NCI-H2196 treated with DMSO at 0.1 percent for 48 hours (cell line): ENCODE results near the gene CACNA1C.

Experiments used
- DNase-seq: peaks from one replicate; lab custom pipeline; 2025; ENCODE audit not compliant: unreplicated experiment; lab: John Stamatoyannopoulos, UW

The CACNA1C gene

GRCh38 chr12:2535583-2536204 is 482.9 kb downstream of the CACNA1C start:
- DNase-seq = no peak

GRCh38 chr12:2536724-2537123 is 483.9 kb downstream of the CACNA1C start:
- DNase-seq = no peak

GRCh38 chr12:2537868-2538541 is 485.2 kb downstream of the CACNA1C start:
- no peak for DNase-seq

- no peak for DNase-seq
These were observed 487.2 kb downstream of the CACNA1C start for GRCh38 chr12:2539938-2540337.

GRCh38 chr12:2540535-2540941 is 487.8 kb downstream of the CACNA1C start:
- no peak for DNase-seq

GRCh38 chr12:2541631-2542204 is 488.9 kb downstream of the CACNA1C start:
- DNase-seq = no peak

GRCh38 chr12:2543801-2544200 is 491.0 kb downstream of the CACNA1C start:
- no peak for DNase-seq

GRCh38 chr12:2544230-2544629 is 491.4 kb downstream of the CACNA1C start:
- DNase-seq = no peak

- no peak for DNase-seq
These were observed 494.7 kb downstream of the CACNA1C start for GRCh38 chr12:2547273-2548044.

GRCh38 chr12:2548081-2548480 is 495.3 kb downstream of the CACNA1C start:
- no peak for DNase-seq

GRCh38 chr12:2550561-2551411 is 498.0 kb downstream of the CACNA1C start:
- DNase-seq = no peak

- no peak for DNase-seq
These were observed 498.7 kb downstream of the CACNA1C start for GRCh38 chr12:2551412-2551900.

GRCh38 chr12:2552000-2552756 is 499.4 kb downstream of the CACNA1C start:
- no peak for DNase-seq

- no peak for DNase-seq
These were observed 500.8 kb downstream of the CACNA1C start for GRCh38 chr12:2553388-2554126.

GRCh38 chr12:2555487-2556082 is 502.8 kb downstream of the CACNA1C start:
- no peak for DNase-seq

- DNase-seq = no peak
These were observed 504.8 kb downstream of the CACNA1C start for GRCh38 chr12:2557597-2557996.

- no peak for DNase-seq
These were observed 507.1 kb downstream of the CACNA1C start for GRCh38 chr12:2559931-2560330.

GRCh38 chr12:2560356-2560755 is 507.6 kb downstream of the CACNA1C start:
- no peak for DNase-seq

GRCh38 chr12:2561367-2561766 is 508.6 kb downstream of the CACNA1C start:
- no peak for DNase-seq
